ENCODE results near the gene NOM1. TPM values are rescaled to one million over a fixed set of nuclear protein-coding genes. Genes with fewer than 3 reads are reported as not detected.

Gene NOM1
- total and polyA plus RNA-seq, 2 experiments from 2014 or later, result 9.0 to 9.7 TPM

GRCh38 chr7:157005456-157006204 is 56.1 kb downstream of the NOM1 start:
- Histone ChIP-seq H4K20me1 (ENCODE audit: insufficient read depth, poor library complexity, severe bottlenecking) (no peaks in the 10 kb centered on the region), H3K9me3 (ENCODE audit: low read depth) (no peaks in the 10 kb centered on the region), H3K27me3 (peaks cover 88% of the 10 kb centered on the region), H3K9me2 (replicated peaks; ENCODE audit: insufficient read depth) (no peaks in the 10 kb centered on the region), H3K4me1 (ENCODE audit: insufficient read depth) (peaks cover 33% of the 10 kb centered on the region), H3K36me3 (replicated peaks; ENCODE audit: insufficient read depth, low read depth) (no peaks in the 10 kb centered on the region), H3K27ac (no peak overlapping the region), H3K4me3 (no peak overlapping the region), H3K4me2 (peak overlapping the region; percentile 70), H2AFZ (peak overlapping the region; percentile 31), H3K79me2 (no peaks in the 10 kb centered on the region)
- DNase-seq (ENCODE audit: low spot score), result no peak
- 10% methylated on average over 56 of the region's 77 CpGs for WGBS (ENCODE audit: low lambda C conversion rate, missing lambda C conversion rate)
- TF ChIP-seq CTCF (IDR thresholded peaks at IDR 0.05; ENCODE audit: poor library complexity), result no peak
- TF ChIP-seq EZH2phosphoT487 (IDR thresholded peaks at IDR 0.05; ENCODE audit: low read depth, severe bottlenecking, unreplicated experiment), result peak; percentile 92
- peak; percentile 93 for TF ChIP-seq EZH2 (IDR thresholded peaks at IDR 0.05; ENCODE audit: borderline replicate concordance)

- TF ChIP-seq EZH2 (IDR thresholded peaks at IDR 0.05; ENCODE audit: borderline replicate concordance) (peak; percentile 93), EZH2phosphoT487 (IDR thresholded peaks at IDR 0.05; ENCODE audit: low read depth, severe bottlenecking, unreplicated experiment) (no peak), CTCF (IDR thresholded peaks at IDR 0.05; ENCODE audit: poor library complexity) (no peak)
- DNase-seq (ENCODE audit: low spot score), result no peak
- H3K79me2 ChIP-seq, result no peaks in the 10 kb centered on the region
- H3K4me1 ChIP-seq (ENCODE audit: insufficient read depth), result peaks cover 37% of the 10 kb centered on the region
- 6% methylated on average over 39 of the region's 39 CpGs for WGBS (ENCODE audit: low lambda C conversion rate, missing lambda C conversion rate)
- no peak overlapping the region for H2AFZ ChIP-seq
- H3K9me2 ChIP-seq (replicated peaks; ENCODE audit: insufficient read depth), result no peaks in the 10 kb centered on the region
- no peaks in the 10 kb centered on the region for H4K20me1 ChIP-seq (ENCODE audit: insufficient read depth, poor library complexity, severe bottlenecking)
- no peak overlapping the region for H3K4me2 ChIP-seq
- peaks cover 88% of the 10 kb centered on the region for H3K27me3 ChIP-seq
- no peak overlapping the region for H3K4me3 ChIP-seq
- H3K36me3 ChIP-seq (replicated peaks; ENCODE audit: insufficient read depth, low read depth), result no peaks in the 10 kb centered on the region
- H3K27ac ChIP-seq, result no peak overlapping the region
- H3K9me3 ChIP-seq (ENCODE audit: low read depth), result no peaks in the 10 kb centered on the region
Measured at GRCh38 chr7:157006205-157006747, 56.8 kb downstream of the NOM1 start.

- H3K9me2 ChIP-seq (replicated peaks; ENCODE audit: insufficient read depth), result no peaks in the 10 kb centered on the region
- H3K36me3 ChIP-seq (replicated peaks; ENCODE audit: insufficient read depth, low read depth), result no peaks in the 10 kb centered on the region
- H2AFZ ChIP-seq, result no peak overlapping the region
- 42% methylated on average over 7 of the region's 7 CpGs for WGBS (ENCODE audit: low lambda C conversion rate, missing lambda C conversion rate)
- TF ChIP-seq EZH2phosphoT487 (IDR thresholded peaks at IDR 0.05; ENCODE audit: low read depth, severe bottlenecking, unreplicated experiment), result peak; percentile 86
- no peak for TF ChIP-seq CTCF (IDR thresholded peaks at IDR 0.05; ENCODE audit: poor library complexity)
- no peak for TF ChIP-seq EZH2 (IDR thresholded peaks at IDR 0.05; ENCODE audit: borderline replicate concordance)
- H3K79me2 ChIP-seq, result no peaks in the 10 kb centered on the region
- no peak overlapping the region for H3K4me2 ChIP-seq
- H3K27ac ChIP-seq, result no peak overlapping the region
- no peak for DNase-seq (ENCODE audit: low spot score)
- no peaks in the 10 kb centered on the region for H3K9me3 ChIP-seq (ENCODE audit: low read depth)
- peaks cover 39% of the 10 kb centered on the region for H3K4me1 ChIP-seq (ENCODE audit: insufficient read depth)
- H3K27me3 ChIP-seq, result peaks cover 88% of the 10 kb centered on the region
- no peaks in the 10 kb centered on the region for H4K20me1 ChIP-seq (ENCODE audit: insufficient read depth, poor library complexity, severe bottlenecking)
- no peak overlapping the region for H3K4me3 ChIP-seq
Measured at GRCh38 chr7:157006829-157007469, 57.4 kb downstream of the NOM1 start.

Measured in hepatocyte (in vitro differentiated cells).